HEK293 (cell line): ENCODE measurements around the gene MSI2.

Experiments
- CTCF ChIA-PET: fragments of 350-600 bp; formaldehyde crosslinking; extraction: SDS; loops from one replicate; lab custom pipeline; 2021; ENCODE audit warnings: antibody characterized with exemption; lab: Yijun Ruan, JAX
- POLR2A ChIA-PET: fragments of 300-600 bp; formaldehyde crosslinking; extraction: SDS; loops from one replicate; lab custom pipeline; 2020; ENCODE audit warnings: antibody characterized with exemption, inconsistent platforms; lab: Yijun Ruan, JAX
- H3K27ac ChIP-seq: fragments of 200-500 bp; sonication (Bioruptor generic); 2 replicates; pipeline ENCODE4 v1.5.1; 2014; ENCODE audit warnings: low read depth, low read length, control low read depth, inconsistent platforms; ENCODE audit errors: extremely low read depth
- H3K36me3 ChIP-seq, 2 experiments: fragments of 200-500 bp in 1 of 2; sonication (Bioruptor generic) in 1 of 2; 1 replicate in 1 of 2; 2 replicates in 1 of 2; pipeline ENCODE4 v1.5.1; 2014 to 2017; ENCODE audit warnings: inconsistent platforms in 2 of 2, low read length in 2 of 2; ENCODE audit not compliant: control insufficient read depth in 2 of 2, insufficient read depth in 1 of 2
- H3K4me1 ChIP-seq: fragments of 200-500 bp; sonication (Bioruptor generic); 2 replicates; pipeline ENCODE4 v1.5.1; 2014; ENCODE audit warnings: mild to moderate bottlenecking, low read length, inconsistent platforms; ENCODE audit not compliant: control insufficient read depth, insufficient read depth
- H3K4me3 ChIP-seq: 2 replicates; pipeline ENCODE4 v1.5.1; 2011; ENCODE audit warnings: low read depth, mild to moderate bottlenecking, control low read depth, low read length, moderate library complexity
- H3K9me3 ChIP-seq: fragments of 200-500 bp; sonication (Bioruptor generic); 2 replicates; pipeline ENCODE4 v1.5.1; 2014; ENCODE audit warnings: low read depth, low read length, inconsistent platforms; ENCODE audit not compliant: control insufficient read depth, insufficient read depth
- BCL11A ChIP-seq: fragments of 450-650 bp; formaldehyde crosslinking; IDR thresholded peaks from 2 replicates; pipeline ENCODE4 v1.5.1; 2016; ENCODE audit warnings: low read depth, missing biosample characterization, missing genetic modification characterization
- GLIS1 ChIP-seq: fragments of 450-650 bp; formaldehyde crosslinking; IDR thresholded peaks from 2 replicates; pipeline ENCODE4 v1.5.1; 2016; ENCODE audit warnings: missing biosample characterization, missing genetic modification characterization
- GLIS2 ChIP-seq: fragments of 450-650 bp; formaldehyde crosslinking; IDR thresholded peaks from 2 replicates; pipeline ENCODE4 v1.5.1; 2016; ENCODE audit warnings: missing biosample characterization, missing genetic modification characterization
- HOXC10 ChIP-seq: sonication (generic); formaldehyde crosslinking; IDR thresholded peaks from 2 replicates; pipeline ENCODE4 v1.8.1; 2023; ENCODE audit warnings: mild to moderate bottlenecking, missing genetic modification reagents
- INSM2 ChIP-seq: fragments of 450-650 bp; formaldehyde crosslinking; IDR thresholded peaks from 2 replicates; pipeline ENCODE4 v1.5.1; 2016; ENCODE audit warnings: missing biosample characterization, missing genetic modification characterization
- KLF1 ChIP-seq: fragments of 450-650 bp; formaldehyde crosslinking; IDR thresholded peaks from 2 replicates; pipeline ENCODE4 v1.5.1; 2016; ENCODE audit warnings: missing biosample characterization, missing genetic modification characterization
- KLF7 ChIP-seq: fragments of 450-650 bp; formaldehyde crosslinking; IDR thresholded peaks from 2 replicates; pipeline ENCODE4 v1.5.1; 2016; ENCODE audit warnings: missing biosample characterization, missing genetic modification characterization, borderline replicate concordance
- ZBTB17 ChIP-seq: fragments of 450-650 bp; formaldehyde crosslinking; IDR thresholded peaks from 2 replicates; pipeline ENCODE4 v1.5.1; 2016; ENCODE audit warnings: missing biosample characterization, missing genetic modification characterization
- ZNF114 ChIP-seq: fragments of 450-650 bp; formaldehyde crosslinking; IDR thresholded peaks from 2 replicates; pipeline ENCODE4 v1.5.0; 2017; ENCODE audit warnings: missing biosample characterization, missing genetic modification characterization
- ZNF16 ChIP-seq: fragments of 450-650 bp; formaldehyde crosslinking; IDR thresholded peaks from 2 replicates; pipeline ENCODE4 v1.5.1; 2016; ENCODE audit warnings: low read depth, missing biosample characterization, missing genetic modification characterization
- ZNF221 ChIP-seq: fragments of 450-650 bp; formaldehyde crosslinking; IDR thresholded peaks from 2 replicates; pipeline ENCODE4 v1.5.1; 2017; ENCODE audit warnings: missing biosample characterization, missing genetic modification characterization, borderline replicate concordance
- ZNF223 ChIP-seq: fragments of 450-650 bp; formaldehyde crosslinking; IDR thresholded peaks from 2 replicates; pipeline ENCODE4 v1.5.1; 2016; ENCODE audit warnings: missing biosample characterization, missing genetic modification characterization
- ZNF280D ChIP-seq: fragments of 450-650 bp; formaldehyde crosslinking; IDR thresholded peaks from 2 replicates; pipeline ENCODE4 v1.5.1; 2016; ENCODE audit warnings: missing biosample characterization, missing genetic modification characterization
- ZNF571 ChIP-seq: fragments of 450-650 bp; formaldehyde crosslinking; IDR thresholded peaks from 2 replicates; pipeline ENCODE4 v1.5.0; 2017; ENCODE audit warnings: missing biosample characterization, missing genetic modification characterization
- ZNF76 ChIP-seq: fragments of 450-650 bp; formaldehyde crosslinking; IDR thresholded peaks from 2 replicates; pipeline ENCODE4; 2016; ENCODE audit warnings: low read depth, missing biosample characterization, missing genetic modification characterization, borderline replicate concordance
- ZSCAN4 ChIP-seq: fragments of 450-650 bp; formaldehyde crosslinking; IDR thresholded peaks from 2 replicates; pipeline ENCODE4 v1.5.1; 2017; ENCODE audit warnings: missing biosample characterization, missing genetic modification characterization
- TF ChIP-seq, protein P1 (sequence below): fragments of 450-650 bp; formaldehyde crosslinking; IDR thresholded peaks from 2 replicates; pipeline ENCODE4 v1.5.1; 2017; ENCODE audit warnings: missing biosample characterization, missing genetic modification characterization
- TF ChIP-seq, protein P2 (sequence below): fragments of 450-650 bp; formaldehyde crosslinking; IDR thresholded peaks from 2 replicates; pipeline ENCODE4 v1.5.1; 2016; ENCODE audit warnings: missing biosample characterization, missing genetic modification characterization
- TF ChIP-seq, protein P3 (sequence below): fragments of 450-650 bp; formaldehyde crosslinking; IDR thresholded peaks from 2 replicates; pipeline ENCODE4 v1.5.1; 2017; ENCODE audit warnings: missing biosample characterization, missing genetic modification characterization

The MSI2 gene

DNA sequence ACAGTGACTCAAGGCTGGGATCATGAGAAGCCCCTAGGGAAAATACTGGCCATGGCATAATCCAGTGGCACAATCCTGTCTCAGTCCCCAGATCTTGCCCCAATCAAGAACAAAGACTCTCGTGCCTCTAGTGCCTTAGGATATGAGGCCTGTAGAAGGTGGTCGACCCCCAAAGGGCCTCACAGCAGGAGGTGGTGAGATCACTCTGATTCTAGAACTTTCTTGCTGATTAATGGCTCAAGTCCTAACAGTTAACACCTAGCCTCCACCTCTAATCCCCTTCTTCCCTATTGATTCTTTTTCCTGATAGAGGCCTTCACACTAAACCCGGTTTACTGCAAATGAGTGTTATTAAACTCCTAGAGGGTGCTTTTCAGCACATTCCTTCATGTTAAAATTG, 312.0 kb downstream of the MSI2 start (continued):
- TF ChIP-seq, protein P1, sequence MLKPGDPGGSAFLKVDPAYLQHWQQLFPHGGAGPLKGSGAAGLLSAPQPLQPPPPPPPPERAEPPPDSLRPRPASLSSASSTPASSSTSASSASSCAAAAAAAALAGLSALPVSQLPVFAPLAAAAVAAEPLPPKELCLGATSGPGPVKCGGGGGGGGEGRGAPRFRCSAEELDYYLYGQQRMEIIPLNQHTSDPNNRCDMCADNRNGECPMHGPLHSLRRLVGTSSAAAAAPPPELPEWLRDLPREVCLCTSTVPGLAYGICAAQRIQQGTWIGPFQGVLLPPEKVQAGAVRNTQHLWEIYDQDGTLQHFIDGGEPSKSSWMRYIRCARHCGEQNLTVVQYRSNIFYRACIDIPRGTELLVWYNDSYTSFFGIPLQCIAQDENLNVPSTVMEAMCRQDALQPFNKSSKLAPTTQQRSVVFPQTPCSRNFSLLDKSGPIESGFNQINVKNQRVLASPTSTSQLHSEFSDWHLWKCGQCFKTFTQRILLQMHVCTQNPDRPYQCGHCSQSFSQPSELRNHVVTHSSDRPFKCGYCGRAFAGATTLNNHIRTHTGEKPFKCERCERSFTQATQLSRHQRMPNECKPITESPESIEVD (tag by site-specific recombination) = no peak
- no peak for TF ChIP-seq ZNF221 (tag by site-specific recombination)
- no peak for TF ChIP-seq ZNF280D (tag by site-specific recombination)
- TF ChIP-seq GLIS1 = peak; percentile 65

DNA sequence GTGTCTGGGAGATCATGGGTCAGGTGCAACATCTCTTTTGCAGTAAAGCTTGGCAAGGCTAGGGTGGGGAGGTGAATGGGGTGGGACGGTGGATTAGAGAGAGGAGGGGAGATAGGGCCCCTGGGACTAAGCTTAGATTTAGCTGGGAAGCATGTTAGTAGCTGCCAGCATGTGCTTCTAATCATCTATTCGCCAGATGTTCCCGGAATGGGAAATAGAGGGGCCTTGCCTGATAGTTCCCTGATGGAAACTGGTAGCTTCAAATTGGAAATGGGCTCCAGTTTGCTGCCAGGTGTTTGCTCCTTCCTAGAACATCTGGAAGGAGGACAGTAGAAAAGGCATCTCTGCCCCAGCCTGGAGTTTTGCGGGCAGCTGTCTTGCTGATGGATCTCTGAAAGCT, 312.7 kb downstream of the MSI2 start:
- Histone ChIP-seq H3K36me3 (no peaks in the 10 kb centered on the region), H3K4me3 (no peak overlapping the region), H3K9me3 (no peaks in the 10 kb centered on the region), H3K4me1 (peaks cover 15% of the 10 kb centered on the region; the same call in 1 of the 2 replicates), H3K27ac (no peak overlapping the region)
- TF ChIP-seq ZBTB17 = no peak
- TF ChIP-seq, protein P2, sequence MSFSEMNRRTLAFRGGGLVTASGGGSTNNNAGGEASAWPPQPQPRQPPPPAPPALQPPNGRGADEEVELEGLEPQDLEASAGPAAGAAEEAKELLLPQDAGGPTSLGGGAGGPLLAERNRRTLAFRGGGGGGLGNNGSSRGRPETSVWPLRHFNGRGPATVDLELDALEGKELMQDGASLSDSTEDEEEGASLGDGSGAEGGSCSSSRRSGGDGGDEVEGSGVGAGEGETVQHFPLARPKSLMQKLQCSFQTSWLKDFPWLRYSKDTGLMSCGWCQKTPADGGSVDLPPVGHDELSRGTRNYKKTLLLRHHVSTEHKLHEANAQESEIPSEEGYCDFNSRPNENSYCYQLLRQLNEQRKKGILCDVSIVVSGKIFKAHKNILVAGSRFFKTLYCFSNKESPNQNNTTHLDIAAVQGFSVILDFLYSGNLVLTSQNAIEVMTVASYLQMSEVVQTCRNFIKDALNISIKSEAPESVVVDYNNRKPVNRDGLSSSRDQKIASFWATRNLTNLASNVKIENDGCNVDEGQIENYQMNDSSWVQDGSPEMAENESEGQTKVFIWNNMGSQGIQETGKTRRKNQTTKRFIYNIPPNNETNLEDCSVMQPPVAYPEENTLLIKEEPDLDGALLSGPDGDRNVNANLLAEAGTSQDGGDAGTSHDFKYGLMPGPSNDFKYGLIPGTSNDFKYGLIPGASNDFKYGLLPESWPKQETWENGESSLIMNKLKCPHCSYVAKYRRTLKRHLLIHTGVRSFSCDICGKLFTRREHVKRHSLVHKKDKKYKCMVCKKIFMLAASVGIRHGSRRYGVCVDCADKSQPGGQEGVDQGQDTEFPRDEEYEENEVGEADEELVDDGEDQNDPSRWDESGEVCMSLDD (tag by site-specific recombination) = no peak
- TF ChIP-seq BCL11A = no peak
- TF ChIP-seq ZNF571 (tag by site-specific recombination) = no peak
- TF ChIP-seq HOXC10 (CRISPR knock-in tag) = no peak
- no peak for TF ChIP-seq ZNF223
- TF ChIP-seq ZNF16 (tag by site-specific recombination) = no peak
- TF ChIP-seq ZNF114 (tag by site-specific recombination) = no peak
- TF ChIP-seq ZSCAN4 (tag by site-specific recombination) = no peak
- TF ChIP-seq INSM2 = no peak
- no peak for TF ChIP-seq KLF7 (tag by site-specific recombination)
- no peak for TF ChIP-seq GLIS2
- TF ChIP-seq, protein P3, sequence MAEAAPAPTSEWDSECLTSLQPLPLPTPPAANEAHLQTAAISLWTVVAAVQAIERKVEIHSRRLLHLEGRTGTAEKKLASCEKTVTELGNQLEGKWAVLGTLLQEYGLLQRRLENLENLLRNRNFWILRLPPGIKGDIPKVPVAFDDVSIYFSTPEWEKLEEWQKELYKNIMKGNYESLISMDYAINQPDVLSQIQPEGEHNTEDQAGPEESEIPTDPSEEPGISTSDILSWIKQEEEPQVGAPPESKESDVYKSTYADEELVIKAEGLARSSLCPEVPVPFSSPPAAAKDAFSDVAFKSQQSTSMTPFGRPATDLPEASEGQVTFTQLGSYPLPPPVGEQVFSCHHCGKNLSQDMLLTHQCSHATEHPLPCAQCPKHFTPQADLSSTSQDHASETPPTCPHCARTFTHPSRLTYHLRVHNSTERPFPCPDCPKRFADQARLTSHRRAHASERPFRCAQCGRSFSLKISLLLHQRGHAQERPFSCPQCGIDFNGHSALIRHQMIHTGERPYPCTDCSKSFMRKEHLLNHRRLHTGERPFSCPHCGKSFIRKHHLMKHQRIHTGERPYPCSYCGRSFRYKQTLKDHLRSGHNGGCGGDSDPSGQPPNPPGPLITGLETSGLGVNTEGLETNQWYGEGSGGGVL (tag by site-specific recombination) = no peak
- no peak for TF ChIP-seq KLF1 (tag by site-specific recombination)
- TF ChIP-seq ZNF76 (tag by site-specific recombination) = no peak
- ChIA-PET POLR2A (no interaction called here), CTCF (interaction anchor here (0.5 to 1.9 kb wide), 3 partner anchors 24 to 103 kb away, joined by 3 to 5 read pairs (median 4); no protein-coding TSS in a partner anchor)
